ENCODE results near the gene ATE1.
"Not testable (repeated sequence)": the region's sequence is repeated elsewhere in the genome, so short reads cannot be mapped to it uniquely, and the experiment has no call there.

ATE1 gene

DNA sequence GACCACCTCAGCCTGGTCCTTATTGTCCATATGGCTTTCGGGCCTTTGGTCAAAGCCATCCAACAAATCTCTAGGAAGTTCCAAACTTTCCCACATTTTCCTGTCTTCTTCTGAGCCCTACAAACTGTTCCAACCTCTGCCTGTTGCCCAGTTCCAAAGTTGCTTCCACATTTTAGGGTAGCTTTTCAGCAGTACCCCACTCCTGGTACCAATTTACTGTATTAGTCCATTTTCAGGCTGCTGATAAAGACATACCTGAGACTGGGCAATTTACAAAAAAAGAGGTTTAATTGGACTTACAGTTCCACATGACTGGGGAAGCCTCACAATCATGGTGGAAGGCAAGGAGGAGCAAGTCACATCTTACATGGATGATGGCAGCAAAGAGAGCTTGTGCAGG, 170.6 kb downstream of the ATE1 start:
- H3K9ac ChIP-seq (ENCODE audit: low read depth, low read length); H3K27ac ChIP-seq (ENCODE audit: low read depth, low read length); H3K4me1 ChIP-seq (ENCODE audit: insufficient read depth, low read length); H3K4me3 ChIP-seq (ENCODE audit: low read length); H3K27me3 ChIP-seq (ENCODE audit: insufficient read depth, low read length): not testable (repeated sequence)
- WGBS, result 96% methylated on average over 1 of the region's 1 CpG
- Histone ChIP-seq H3K9me3 (ENCODE audit: insufficient read depth, low read depth, low read length) (peaks cover 52% of the 10 kb centered on the region), H3K36me3 (ENCODE audit: insufficient read depth, low read length) (peaks cover 23% of the 10 kb centered on the region)

DNA sequence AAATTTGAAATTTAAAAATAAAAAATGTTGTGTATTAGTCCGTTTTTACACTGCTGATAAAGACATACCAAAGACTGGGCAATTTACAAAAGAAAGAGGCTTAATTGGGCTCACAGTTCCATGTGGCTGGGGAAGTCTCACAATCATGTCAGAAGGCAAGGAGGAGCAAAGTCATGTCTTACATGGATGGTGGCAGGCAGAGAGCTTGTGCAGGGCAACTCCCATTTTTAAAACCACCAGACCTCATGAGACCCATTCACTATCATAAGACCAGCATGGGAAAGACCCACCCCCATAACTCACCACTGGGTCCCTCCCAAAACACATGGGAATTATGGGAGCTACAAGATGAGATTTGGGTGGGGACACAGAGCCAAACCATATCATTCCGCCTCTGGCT, 172.3 kb downstream of the ATE1 start:
- not testable (repeated sequence) for H3K27me3 ChIP-seq (ENCODE audit: insufficient read depth, low read length); H3K4me1 ChIP-seq (ENCODE audit: insufficient read depth, low read length); H3K9ac ChIP-seq (ENCODE audit: low read depth, low read length); H3K27ac ChIP-seq (ENCODE audit: low read depth, low read length); H3K4me3 ChIP-seq (ENCODE audit: low read length)
- H3K9me3 ChIP-seq (ENCODE audit: insufficient read depth, low read depth, low read length), result peaks cover 48% of the 10 kb centered on the region
- 99% methylated on average over 2 of the region's 2 CpGs for WGBS
- peaks cover 20% of the 10 kb centered on the region for H3K36me3 ChIP-seq (ENCODE audit: insufficient read depth, low read length)

DNA sequence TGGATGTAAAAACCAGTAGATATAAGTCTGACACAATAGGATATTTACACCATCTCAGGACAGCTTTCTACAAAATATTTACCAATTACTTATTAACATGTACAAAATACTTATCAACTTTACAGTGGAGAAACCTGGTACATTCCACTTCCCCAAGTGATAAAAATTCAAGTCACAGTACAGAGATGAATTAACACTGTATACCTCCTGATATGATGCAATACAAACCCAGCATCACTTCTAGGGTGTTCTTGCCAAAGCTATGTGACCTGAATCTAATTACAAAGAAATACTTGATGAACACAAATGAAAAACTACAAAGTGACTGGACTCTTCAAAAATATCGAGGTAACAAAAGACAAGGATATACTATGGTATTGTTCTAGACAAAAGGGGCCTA, 173.2 kb downstream of the ATE1 start:
- no peak overlapping the region for H3K4me3 ChIP-seq (ENCODE audit: low read length)
- H3K9ac ChIP-seq (ENCODE audit: low read depth, low read length), result no peak overlapping the region
- no peaks in the 10 kb centered on the region for H3K27me3 ChIP-seq (ENCODE audit: insufficient read depth, low read length)
- WGBS, result no CpG with 5 or more reads among the region's 1 CpG
- H3K36me3 ChIP-seq (ENCODE audit: insufficient read depth, low read length), result peaks cover 20% of the 10 kb centered on the region
- no peaks in the 10 kb centered on the region for H3K4me1 ChIP-seq (ENCODE audit: insufficient read depth, low read length)
- H3K27ac ChIP-seq (ENCODE audit: low read depth, low read length), result no peak overlapping the region
- peaks cover 39% of the 10 kb centered on the region for H3K9me3 ChIP-seq (ENCODE audit: insufficient read depth, low read depth, low read length)

DNA sequence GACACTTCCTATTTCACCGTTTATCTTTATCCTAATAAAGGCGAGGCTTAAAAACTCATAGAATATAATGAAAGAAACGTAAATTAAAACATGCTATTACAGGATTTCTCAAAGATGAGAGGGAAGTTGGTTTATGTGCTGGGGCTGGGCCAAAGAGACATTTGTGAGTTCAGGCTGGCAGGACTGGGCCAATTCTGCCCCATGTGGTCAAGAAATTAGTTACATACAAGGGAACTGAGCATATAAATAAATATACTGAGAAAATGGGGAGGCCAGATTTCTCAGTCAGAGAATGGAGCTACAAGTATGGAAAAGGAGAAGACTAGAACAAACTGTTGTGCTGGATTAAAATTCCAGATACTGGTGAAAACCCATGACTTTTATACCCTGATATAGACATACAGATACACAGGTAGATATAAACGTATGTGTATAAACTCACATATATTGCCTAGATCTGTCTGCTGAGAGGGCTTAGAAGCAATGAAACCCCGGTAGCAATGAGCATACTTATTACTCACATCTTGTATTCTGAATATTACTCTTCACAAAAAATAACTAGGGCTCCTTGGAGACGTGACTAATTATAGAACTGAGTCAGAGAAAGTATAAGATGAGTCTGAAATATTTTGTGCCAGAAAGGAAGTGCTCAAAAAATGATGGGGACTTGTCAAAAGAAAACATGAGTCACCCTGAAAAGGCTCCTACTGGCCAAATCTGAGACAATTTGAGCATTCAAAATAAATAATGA, 173.9 kb downstream of the ATE1 start:
- Histone ChIP-seq H3K4me1 (ENCODE audit: insufficient read depth, low read length) (no peaks in the 10 kb centered on the region), H3K36me3 (ENCODE audit: insufficient read depth, low read length) (peaks cover 17% of the 10 kb centered on the region), H3K4me3 (ENCODE audit: low read length) (no peak overlapping the region), H3K27me3 (ENCODE audit: insufficient read depth, low read length) (no peaks in the 10 kb centered on the region), H3K9me3 (ENCODE audit: insufficient read depth, low read depth, low read length) (peaks cover 34% of the 10 kb centered on the region), H3K9ac (ENCODE audit: low read depth, low read length) (no peak overlapping the region), H3K27ac (ENCODE audit: low read depth, low read length) (no peak overlapping the region)
- 99% methylated on average over 6 of the region's 6 CpGs for WGBS

DNA sequence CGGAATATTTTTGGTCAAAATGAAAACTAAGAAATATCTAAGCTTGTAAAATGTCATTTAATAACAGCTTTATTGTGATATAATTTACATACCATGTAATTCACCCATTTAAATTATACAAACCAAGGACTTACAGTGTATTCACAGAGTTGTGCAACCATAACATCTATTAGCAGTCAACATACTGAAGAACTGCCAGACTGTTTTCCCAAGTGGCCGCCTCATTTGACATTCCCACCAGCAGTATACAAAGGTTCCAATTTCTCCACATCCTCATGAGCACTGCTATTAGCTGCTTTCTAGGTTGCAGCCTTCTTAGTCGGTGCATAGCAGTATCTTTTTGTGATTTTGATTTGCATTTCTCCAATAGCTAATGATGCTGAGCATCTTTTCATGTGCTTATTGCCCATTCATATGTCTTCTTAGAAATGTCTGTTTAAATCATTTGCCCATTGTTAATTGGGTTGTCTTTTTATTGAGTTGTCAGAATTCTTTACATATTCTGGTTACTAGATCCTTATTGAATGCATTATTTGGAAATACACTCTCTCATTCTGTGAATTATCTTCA, 176.6 kb downstream of the ATE1 start:
- no peak overlapping the region for H3K4me3 ChIP-seq (ENCODE audit: low read length)
- H3K27ac ChIP-seq (ENCODE audit: low read depth, low read length), result no peak overlapping the region
- no peaks in the 10 kb centered on the region for H3K27me3 ChIP-seq (ENCODE audit: insufficient read depth, low read length)
- H3K9ac ChIP-seq (ENCODE audit: low read depth, low read length), result no peak overlapping the region
- peaks cover 5% of the 10 kb centered on the region; the same call in 1 of the 2 replicates for H3K36me3 ChIP-seq (ENCODE audit: insufficient read depth, low read length)
- H3K4me1 ChIP-seq (ENCODE audit: insufficient read depth, low read length), result no peaks in the 10 kb centered on the region
- H3K9me3 ChIP-seq (ENCODE audit: insufficient read depth, low read depth, low read length), result peaks cover 11% of the 10 kb centered on the region
- 98% methylated on average over 2 of the region's 3 CpGs for WGBS

DNA sequence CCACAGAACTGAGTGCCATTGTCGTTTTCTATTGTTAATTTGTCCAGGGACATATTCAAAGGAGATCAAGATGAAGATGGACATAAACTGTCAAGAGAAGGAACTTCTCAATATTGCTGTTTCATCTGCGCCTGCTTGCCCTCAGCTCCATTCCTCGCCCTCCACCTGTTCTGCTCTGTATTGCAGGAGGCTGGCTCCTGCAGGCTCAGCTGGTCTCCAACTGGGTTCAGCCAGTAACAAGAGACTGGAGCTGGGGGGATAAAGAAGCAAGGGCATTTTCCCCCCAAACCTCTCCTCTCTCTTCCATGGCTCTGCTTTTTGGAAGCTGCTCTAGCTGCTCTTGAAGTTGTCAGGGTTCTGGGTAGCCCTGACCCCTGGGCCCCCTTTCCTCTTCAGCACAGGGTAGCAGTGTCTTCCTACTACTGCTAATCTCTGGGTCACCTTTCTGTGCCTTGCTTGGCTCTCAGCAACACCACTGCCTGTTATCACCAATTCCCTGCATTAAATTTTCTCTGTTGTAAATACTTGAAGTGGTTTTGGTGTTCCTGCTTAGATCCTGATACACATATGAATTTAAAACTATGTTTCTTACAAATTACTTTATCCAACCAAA, 180.6 kb downstream of the ATE1 start:
- Histone ChIP-seq H3K4me1 (ENCODE audit: insufficient read depth, low read length) (no peaks in the 10 kb centered on the region), H3K36me3 (ENCODE audit: insufficient read depth, low read length) (peaks cover 9% of the 10 kb centered on the region), H3K4me3 (ENCODE audit: low read length) (no peak overlapping the region), H3K27ac (ENCODE audit: low read depth, low read length) (no peak overlapping the region), H3K9ac (ENCODE audit: low read depth, low read length) (no peak overlapping the region), H3K9me3 (ENCODE audit: insufficient read depth, low read depth, low read length) (no peaks in the 10 kb centered on the region), H3K27me3 (ENCODE audit: insufficient read depth, low read length) (no peaks in the 10 kb centered on the region)
- WGBS, result 98% methylated on average over 3 of the region's 3 CpGs

DNA sequence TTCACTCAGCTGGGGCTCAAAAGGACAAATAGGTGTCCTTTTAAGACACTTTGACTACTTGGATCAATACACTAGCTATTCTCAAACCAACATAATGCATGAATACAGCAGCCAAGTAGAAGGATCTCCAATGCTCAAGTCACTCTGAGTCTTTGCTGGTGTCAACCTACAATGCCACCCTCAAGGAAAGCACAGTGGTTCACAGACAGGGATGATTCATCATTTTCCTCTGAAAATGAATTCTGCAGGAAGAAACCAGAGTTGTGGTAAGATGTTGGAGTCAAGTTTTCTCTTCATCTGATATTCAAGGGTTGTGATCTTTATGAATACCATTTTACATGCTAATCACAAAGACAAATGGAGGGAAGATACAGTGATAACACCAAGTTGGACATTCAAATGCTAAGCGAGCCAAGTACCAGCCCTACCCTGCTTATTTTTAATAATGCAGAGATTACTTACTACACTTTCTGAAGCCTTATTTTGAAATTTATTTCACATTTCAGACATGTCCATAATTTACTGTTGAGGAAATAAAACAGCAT, 186.5 kb downstream of the ATE1 start:
- Histone ChIP-seq H3K4me3 (ENCODE audit: low read length) (no peak overlapping the region), H3K4me1 (ENCODE audit: insufficient read depth, low read length) (no peaks in the 10 kb centered on the region), H3K36me3 (ENCODE audit: insufficient read depth, low read length) (peaks cover 12% of the 10 kb centered on the region), H3K9ac (ENCODE audit: low read depth, low read length) (no peak overlapping the region), H3K27ac (ENCODE audit: low read depth, low read length) (no peak overlapping the region), H3K9me3 (ENCODE audit: insufficient read depth, low read depth, low read length) (no peaks in the 10 kb centered on the region), H3K27me3 (ENCODE audit: insufficient read depth, low read length) (no peaks in the 10 kb centered on the region)
- 0% methylated on average over 1 of the region's 1 CpG for WGBS

DNA sequence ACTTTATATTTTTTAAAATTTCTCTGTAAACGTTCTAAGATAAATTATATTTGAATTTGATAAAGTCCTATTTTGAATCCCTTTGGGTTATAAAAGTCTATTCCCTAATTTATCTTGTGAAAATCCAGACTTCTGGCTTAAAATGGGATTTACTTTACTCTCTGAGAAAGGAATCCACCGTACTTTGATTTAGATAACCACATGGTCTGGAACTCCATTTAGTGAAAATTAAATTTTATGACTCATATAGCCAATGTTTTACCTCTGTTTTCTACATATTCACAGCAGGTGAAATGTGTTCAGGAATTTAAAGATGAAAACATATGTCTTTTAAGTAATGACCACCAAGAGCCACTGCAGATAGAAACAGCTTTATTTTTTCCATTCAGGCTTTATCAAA, 187.8 kb downstream of the ATE1 start:
- H3K27me3 ChIP-seq (ENCODE audit: insufficient read depth, low read length), result no peaks in the 10 kb centered on the region
- H3K27ac ChIP-seq (ENCODE audit: low read depth, low read length), result no peak overlapping the region
- no CpG with 5 or more reads among the region's 2 CpGs for WGBS

DNA sequence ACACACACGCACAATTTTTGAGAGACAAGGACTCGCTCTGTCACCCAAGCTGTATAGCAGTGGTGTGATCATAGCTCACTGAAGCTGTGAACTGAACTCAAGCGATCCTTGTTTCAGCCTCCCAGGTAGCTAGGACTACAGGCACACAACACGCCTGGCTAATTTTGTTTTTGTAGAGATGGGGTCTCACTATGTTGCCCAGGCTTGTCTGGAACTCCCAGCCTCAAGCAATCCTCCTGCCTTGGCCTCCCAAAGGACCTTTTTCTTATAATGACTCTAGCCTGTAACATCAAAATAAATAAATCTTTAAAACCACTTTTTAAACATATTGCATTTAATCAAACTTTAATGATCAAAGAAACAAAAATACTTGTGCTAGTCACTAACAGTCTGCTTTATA, 188.7 kb downstream of the ATE1 start:
- Histone ChIP-seq H3K27ac (ENCODE audit: low read depth, low read length) (no peak overlapping the region), H3K4me1 (ENCODE audit: insufficient read depth, low read length) (peaks cover 4% of the 10 kb centered on the region; the same call in 1 of the 2 replicates), H3K27me3 (ENCODE audit: insufficient read depth, low read length) (no peaks in the 10 kb centered on the region), H3K9ac (ENCODE audit: low read depth, low read length) (no peak overlapping the region), H3K36me3 (ENCODE audit: insufficient read depth, low read length) (peaks cover 10% of the 10 kb centered on the region), H3K4me3 (ENCODE audit: low read length) (no peak overlapping the region), H3K9me3 (ENCODE audit: insufficient read depth, low read depth, low read length) (no peaks in the 10 kb centered on the region)
- 94% methylated on average over 4 of the region's 4 CpGs for WGBS

More for the DNA sequence above, 187.8 kb downstream of the ATE1 start:
- Histone ChIP-seq H3K9me3 (ENCODE audit: insufficient read depth, low read depth, low read length) (no peaks in the 10 kb centered on the region), H3K9ac (ENCODE audit: low read depth, low read length) (no peak overlapping the region), H3K4me1 (ENCODE audit: insufficient read depth, low read length) (no peaks in the 10 kb centered on the region), H3K4me3 (ENCODE audit: low read length) (no peak overlapping the region), H3K36me3 (ENCODE audit: insufficient read depth, low read length) (peaks cover 12% of the 10 kb centered on the region)

DNA sequence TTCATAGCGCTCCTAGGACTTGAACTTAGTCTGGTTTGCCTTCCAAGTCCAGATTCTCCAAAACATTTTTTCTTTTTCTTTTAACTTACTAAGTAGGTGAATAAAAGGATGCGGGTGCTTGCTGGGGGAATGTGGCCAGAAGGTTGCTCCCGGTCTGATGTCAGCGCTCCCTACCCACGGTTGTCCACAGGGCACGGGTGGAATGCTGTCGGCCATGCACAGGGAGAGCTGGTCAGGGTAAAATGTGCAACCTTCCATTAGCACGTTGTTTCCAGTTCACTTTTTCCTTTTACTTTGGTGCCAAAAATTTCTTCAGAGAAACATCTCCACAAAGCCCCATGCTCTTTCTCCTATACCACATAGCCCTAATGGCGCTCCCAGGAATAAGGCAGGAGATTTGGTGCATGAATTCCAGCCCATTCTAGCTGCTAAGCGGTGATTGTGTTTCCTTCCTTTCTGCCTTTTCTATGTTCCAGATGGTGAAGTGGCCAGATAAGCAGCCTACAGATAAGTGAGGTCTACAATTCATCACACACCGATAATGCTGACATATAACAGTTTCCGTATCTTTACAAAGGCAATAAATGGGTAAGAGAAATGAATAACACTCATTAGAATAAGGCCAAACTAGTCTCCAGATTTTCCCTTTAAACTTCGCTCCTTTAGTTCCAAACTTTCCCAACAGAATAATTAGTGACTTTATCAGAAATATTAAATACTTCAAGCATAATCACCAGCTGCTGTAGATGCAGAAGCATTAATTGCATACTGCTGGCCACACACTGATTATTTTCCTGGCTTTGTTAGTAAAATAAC, 191.3 kb downstream of the ATE1 start:
- peaks cover 3% of the 10 kb centered on the region; the same call in 1 of the 2 replicates for H3K36me3 ChIP-seq (ENCODE audit: insufficient read depth, low read length)
- no peak overlapping the region for H3K9ac ChIP-seq (ENCODE audit: low read depth, low read length)
- H3K4me3 ChIP-seq (ENCODE audit: low read length), result no peak overlapping the region
- WGBS, result 93% methylated on average over 12 of the region's 13 CpGs
- H3K9me3 ChIP-seq (ENCODE audit: insufficient read depth, low read depth, low read length), result no peaks in the 10 kb centered on the region
- H3K4me1 ChIP-seq (ENCODE audit: insufficient read depth, low read length), result peaks cover 20% of the 10 kb centered on the region
- no peaks in the 10 kb centered on the region for H3K27me3 ChIP-seq (ENCODE audit: insufficient read depth, low read length)
- H3K27ac ChIP-seq (ENCODE audit: low read depth, low read length), result no peak overlapping the region

DNA sequence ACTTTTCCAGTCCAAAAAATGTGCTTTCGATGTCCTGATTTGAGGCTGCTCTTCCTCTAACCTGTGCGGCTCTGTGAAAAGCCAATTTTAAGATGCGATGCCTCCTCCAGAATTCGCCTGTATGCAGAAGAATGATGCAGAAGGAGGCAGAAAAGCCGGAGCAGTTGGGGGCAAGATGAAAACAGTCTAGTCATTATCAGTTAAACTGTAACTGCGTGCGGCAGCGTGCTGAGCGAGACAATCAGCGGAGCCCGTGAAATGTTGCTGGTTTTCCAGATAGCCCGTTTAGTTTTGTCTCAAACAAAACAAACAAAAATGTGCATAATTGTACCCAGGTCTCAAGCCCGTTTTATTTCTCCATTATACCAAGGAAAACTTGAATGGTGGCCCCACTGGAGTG, 192.6 kb downstream of the ATE1 start:
- H3K27ac ChIP-seq (ENCODE audit: low read depth, low read length), result no peak overlapping the region
- no peaks in the 10 kb centered on the region for H3K27me3 ChIP-seq (ENCODE audit: insufficient read depth, low read length)
- 83% methylated on average over 13 of the region's 13 CpGs for WGBS
- no peaks in the 10 kb centered on the region for H3K36me3 ChIP-seq (ENCODE audit: insufficient read depth, low read length)
- no peak overlapping the region for H3K9ac ChIP-seq (ENCODE audit: low read depth, low read length)
- no peaks in the 10 kb centered on the region for H3K9me3 ChIP-seq (ENCODE audit: insufficient read depth, low read depth, low read length)
- H3K4me1 ChIP-seq (ENCODE audit: insufficient read depth, low read length), result peaks cover 20% of the 10 kb centered on the region
- H3K4me3 ChIP-seq (ENCODE audit: low read length), result no peak overlapping the region

Data from HUES64 (cell line).